H9 (cell line): Measurements from ENCODE around the gene ARID3C. TPM values are rescaled to one million over a fixed set of nuclear protein-coding genes. Genes with fewer than 3 reads are reported as not detected.
A peak's percentile ranks its signal among the peaks of the same experiment; 100 is the strongest.

Experiments
- DNase-seq: peaks from one replicate; pipeline ENCODE4 v3.0.0-alpha.2; 2017
- H2AFZ ChIP-seq: one replicate; pipeline ENCODE4 v1.6.1; 2013; ENCODE audit warnings: mild to moderate bottlenecking, low read length, control low read depth, moderate library complexity
- H2AK5ac ChIP-seq: 2 replicates; pipeline ENCODE4 v1.6.1; 2013; ENCODE audit warnings: low read length, control low read depth, mixed read lengths; ENCODE audit not compliant: insufficient read length
- H2BK120ac ChIP-seq: one replicate; pipeline ENCODE4 v1.6.1; 2013; ENCODE audit warnings: low read depth, mild to moderate bottlenecking, low read length, control low read depth, inconsistent platforms; ENCODE audit not compliant: poor library complexity, severe bottlenecking
- H2BK12ac ChIP-seq: 2 replicates; pipeline ENCODE4 v1.6.1; 2013; ENCODE audit warnings: low read length, control low read depth, mixed read lengths, low read depth; ENCODE audit not compliant: insufficient read length
- H2BK15ac ChIP-seq: 2 replicates; pipeline ENCODE4 v1.6.1; 2013; ENCODE audit warnings: low read depth, low read length, control low read depth
- H2BK20ac ChIP-seq: one replicate; pipeline ENCODE4 v1.6.1; 2013; ENCODE audit warnings: low read depth, mild to moderate bottlenecking, low read length, control low read depth, inconsistent platforms; ENCODE audit not compliant: poor library complexity, severe bottlenecking
- H2BK5ac ChIP-seq: 2 replicates; pipeline ENCODE4 v1.6.1; 2013; ENCODE audit warnings: low read length, control low read depth, mixed read lengths; ENCODE audit not compliant: insufficient read length
- H3K14ac ChIP-seq: 2 replicates; pipeline ENCODE4 v1.6.1; 2013; ENCODE audit warnings: low read length, control low read depth; ENCODE audit not compliant: insufficient read depth
- H3K18ac ChIP-seq: 2 replicates; pipeline ENCODE4 v1.6.1; 2013; ENCODE audit warnings: low read depth, mild to moderate bottlenecking, mixed read lengths, low read length, control low read depth; ENCODE audit not compliant: insufficient read length
- H3K23ac ChIP-seq: 2 replicates; pipeline ENCODE4 v1.6.1; 2013; ENCODE audit warnings: low read length, control low read depth, mixed read lengths, low read depth; ENCODE audit not compliant: insufficient read length
- H3K23me2 ChIP-seq: 2 replicates; pipeline ENCODE4 v1.6.1; 2013; ENCODE audit warnings: low read depth, mild to moderate bottlenecking, mixed read lengths, low read length, control low read depth; ENCODE audit not compliant: insufficient read length, poor library complexity, severe bottlenecking
- H3K27ac ChIP-seq: 2 replicates; pipeline ENCODE4 v1.5.1; 2013; ENCODE audit warnings: low read length, control low read depth, mixed read lengths, low read depth; ENCODE audit not compliant: insufficient read length
- H3K27me3 ChIP-seq: 2 replicates; pipeline ENCODE4 v1.6.1; 2013; ENCODE audit warnings: low read length, control low read depth, inconsistent platforms; ENCODE audit not compliant: insufficient read depth
- H3K4ac ChIP-seq: 2 replicates; pipeline ENCODE4 v1.6.1; 2013; ENCODE audit warnings: low read depth, mild to moderate bottlenecking, control low read depth, inconsistent platforms, low read length, moderate library complexity
- H3K4me1 ChIP-seq: 2 replicates; pipeline ENCODE4 v1.6.1; 2013; ENCODE audit warnings: low read length, control low read depth, inconsistent platforms; ENCODE audit not compliant: insufficient read depth
- H3K4me2 ChIP-seq: 2 replicates; pipeline ENCODE4 v1.6.1; 2013; ENCODE audit warnings: low read length, control low read depth, mixed read lengths; ENCODE audit not compliant: insufficient read length, insufficient read depth
- H3K56ac ChIP-seq: 2 replicates; pipeline ENCODE4 v1.6.1; 2013; ENCODE audit warnings: low read depth, mild to moderate bottlenecking, mixed read lengths, low read length, control low read depth; ENCODE audit not compliant: insufficient read length
- H3K79me1 ChIP-seq: 2 replicates; pipeline ENCODE4 v1.6.1; 2013; ENCODE audit warnings: low read depth, mild to moderate bottlenecking, moderate library complexity, low read length, control low read depth, inconsistent platforms; ENCODE audit not compliant: insufficient read depth, poor library complexity, severe bottlenecking
- H3K79me2 ChIP-seq: 2 replicates; pipeline ENCODE4 v1.6.1; 2013; ENCODE audit warnings: low read length, control low read depth, inconsistent platforms; ENCODE audit not compliant: insufficient read depth
- H3K9ac ChIP-seq: 2 replicates; pipeline ENCODE4 v1.6.1; 2013; ENCODE audit warnings: low read length, control low read depth, mixed read lengths; ENCODE audit not compliant: insufficient read length; ENCODE audit errors: extremely low read depth
- H3K9me3 ChIP-seq: one replicate; pipeline ENCODE4 v1.6.1; 2013; ENCODE audit warnings: low read depth, low read length, inconsistent platforms; ENCODE audit not compliant: control insufficient read depth
- H3T11ph ChIP-seq: one replicate; pipeline ENCODE4 v1.6.1; 2013; ENCODE audit warnings: mild to moderate bottlenecking, low read length, control low read depth, inconsistent platforms
- H4K20me1 ChIP-seq: one replicate; pipeline ENCODE4 v1.6.1; 2013; ENCODE audit not compliant: control insufficient read depth, insufficient read length, insufficient read depth
- H4K5ac ChIP-seq: 2 replicates; pipeline ENCODE4 v1.6.1; 2013; ENCODE audit warnings: low read depth, mild to moderate bottlenecking, mixed read lengths, low read length, control low read depth; ENCODE audit not compliant: insufficient read length
- H4K8ac ChIP-seq: replicated peaks from 2 replicates; pipeline ENCODE4 v1.6.1; 2013; ENCODE audit warnings: low read length, control low read depth, mixed read lengths, low read depth; ENCODE audit not compliant: insufficient read length
- H4K91ac ChIP-seq: 2 replicates; pipeline ENCODE4 v1.6.1; 2013; ENCODE audit warnings: low read depth, mild to moderate bottlenecking, moderate library complexity, mixed read lengths, low read length, control low read depth; ENCODE audit not compliant: insufficient read length
- H3K27ac Mint-ChIP-seq, 3 experiments: 2 replicates in 2 of 3; 3 replicates in 1 of 3; pipeline ENCODE4 v1.8.0; 2020 to 2021; ENCODE audit warnings: mixed read lengths in 3 of 3, mild to moderate bottlenecking in 1 of 3, moderate library complexity in 1 of 3
- H3K27me3 Mint-ChIP-seq: 2 replicates; pipeline ENCODE4 v1.8.0; 2021; ENCODE audit warnings: low read depth, mild to moderate bottlenecking, moderate library complexity, mixed read lengths
- H3K36me3 Mint-ChIP-seq, 3 experiments: 2 replicates in 2 of 3; 3 replicates in 1 of 3; pipeline ENCODE4 v1.8.0; 2020 to 2021; ENCODE audit warnings: low read depth in 3 of 3, mixed read lengths in 3 of 3; ENCODE audit not compliant: insufficient read depth in 1 of 3
- H3K4me1 Mint-ChIP-seq, 2 experiments: 2 replicates each; pipeline ENCODE4 v1.8.0; 2020; ENCODE audit warnings: mixed read lengths in 2 of 2
- H3K4me3 Mint-ChIP-seq, 2 experiments: 2 replicates in 1 of 2; 3 replicates in 1 of 2; pipeline ENCODE4 v1.8.0; 2020 to 2021; ENCODE audit warnings: mild to moderate bottlenecking in 2 of 2, mixed read lengths in 2 of 2, moderate library complexity in 1 of 2
- H3K9me3 Mint-ChIP-seq, 2 experiments: 2 replicates in 1 of 2; 3 replicates in 1 of 2; pipeline ENCODE4 v1.8.0; 2020; ENCODE audit warnings: mild to moderate bottlenecking in 2 of 2, mixed read lengths in 2 of 2, moderate library complexity in 1 of 2
- WGBS: extraction: QIAGEN DNeasy Blood & Tissue Kit; methylation state at CpG from one replicate; pipeline ENCODE4 v1.1.7; 2013; ENCODE audit warnings: missing lambda C conversion rate, low lambda C conversion rate, mixed read lengths; ENCODE audit not compliant: insufficient read length; ENCODE audit errors: extremely low coverage; 5-methylcytosine and 5-hydroxymethylcytosine counted together
- total RNA-seq: library from RNA; stranded (reverse); gene quantifications from 2 replicates; pipeline ENCODE4 v1.2.1, GENCODE V29; 2021
- TF ChIP-seq, protein P1 (sequence below): fragments of 200-600 bp; sonication (generic); conservative IDR thresholded peaks from 3 replicates; pipeline ENCODE4 v1.8.0; 2021; ENCODE audit warnings: antibody characterized with exemption, mild to moderate bottlenecking

The ARID3C gene
- total RNA-seq, 1 experiment from 2014 or later: not detected

DNA sequence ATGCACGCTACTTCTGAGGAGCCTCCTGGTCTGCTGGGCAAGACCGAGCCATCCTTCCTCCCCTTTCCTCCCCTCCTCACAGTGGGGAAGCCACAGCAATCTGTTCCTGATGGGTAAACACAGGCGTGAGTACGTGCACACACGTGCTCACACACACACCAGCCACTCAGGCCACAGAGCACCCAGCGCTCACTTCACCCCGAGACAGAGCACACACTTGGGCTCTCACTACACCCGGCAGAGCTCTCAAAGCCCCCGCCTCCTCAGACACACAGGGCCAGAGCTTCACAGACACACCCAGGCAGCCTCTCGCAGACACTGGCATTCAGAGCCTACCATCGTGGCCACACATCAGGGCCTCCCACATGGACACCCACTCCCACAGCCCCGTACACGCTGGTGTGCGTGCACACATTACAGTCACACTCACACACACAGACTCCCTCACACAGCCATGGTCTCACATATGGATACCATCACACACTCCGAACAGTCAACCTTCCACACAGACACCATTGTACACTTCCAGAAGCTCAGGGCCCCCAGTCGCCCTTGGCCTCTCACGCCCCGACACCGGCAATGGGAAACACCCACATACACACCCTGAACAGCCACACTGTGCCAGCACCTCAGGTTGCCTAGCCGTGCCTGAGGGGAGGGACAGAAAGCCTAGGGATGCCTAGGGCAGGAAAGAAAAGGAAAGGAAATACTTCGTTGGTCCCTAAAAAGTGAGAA is 52.8 kb downstream of the ARID3C start:
- H3K27ac Mint-ChIP-seq: no peak overlapping the region

More for the DNA sequence above, 52.8 kb downstream of the ARID3C start:
- Histone ChIP-seq H2BK120ac (no peak overlapping the region), H3K9me3 (no peaks in the 10 kb centered on the region), H3K27ac (no peak overlapping the region), H3K56ac (no peak overlapping the region), H2BK15ac (no peak overlapping the region), H2BK5ac (no peak overlapping the region), H3K4me2 (no peak overlapping the region), H3K9ac (no peak overlapping the region), H3K18ac (no peak overlapping the region), H2BK20ac (no peak overlapping the region), H3K4me1 (peaks cover 12% of the 10 kb centered on the region), H4K20me1 (no peaks in the 10 kb centered on the region), H3T11ph (no peak overlapping the region), H4K91ac (no peak overlapping the region), H3K23ac (no peak overlapping the region), H4K8ac (no peak overlapping the region), H3K14ac (no peak overlapping the region; the same call in 1 of the 2 replicates), H3K79me1 (no peaks in the 10 kb centered on the region), H3K79me2 (no peaks in the 10 kb centered on the region), H3K27me3 (peaks cover 22% of the 10 kb centered on the region), H2AFZ (no peak overlapping the region), H3K4ac (no peak overlapping the region), H4K5ac (no peak overlapping the region), H2BK12ac (no peak overlapping the region), H2AK5ac (no peak overlapping the region), H3K23me2 (peaks cover 7% of the 10 kb centered on the region)
- Mint-ChIP-seq H3K9me3 (peaks cover 0 to 5% of the 10 kb centered on the region in 2 experiments; a peak in 1 of 5 replicates), H3K4me3 (peak overlapping the region in 1 of 2 experiments; percentile 5; a peak in 2 of 5 replicates), H3K27me3 (peaks cover 62% of the 10 kb centered on the region), H3K36me3 (no peaks in the 10 kb centered on the region), H3K4me1 (peaks cover 53 to 70% of the 10 kb centered on the region in 2 experiments)
- no CpG with 5 or more reads among the region's 21 CpGs for WGBS
- no peak for DNase-seq
- TF ChIP-seq, protein P1, sequence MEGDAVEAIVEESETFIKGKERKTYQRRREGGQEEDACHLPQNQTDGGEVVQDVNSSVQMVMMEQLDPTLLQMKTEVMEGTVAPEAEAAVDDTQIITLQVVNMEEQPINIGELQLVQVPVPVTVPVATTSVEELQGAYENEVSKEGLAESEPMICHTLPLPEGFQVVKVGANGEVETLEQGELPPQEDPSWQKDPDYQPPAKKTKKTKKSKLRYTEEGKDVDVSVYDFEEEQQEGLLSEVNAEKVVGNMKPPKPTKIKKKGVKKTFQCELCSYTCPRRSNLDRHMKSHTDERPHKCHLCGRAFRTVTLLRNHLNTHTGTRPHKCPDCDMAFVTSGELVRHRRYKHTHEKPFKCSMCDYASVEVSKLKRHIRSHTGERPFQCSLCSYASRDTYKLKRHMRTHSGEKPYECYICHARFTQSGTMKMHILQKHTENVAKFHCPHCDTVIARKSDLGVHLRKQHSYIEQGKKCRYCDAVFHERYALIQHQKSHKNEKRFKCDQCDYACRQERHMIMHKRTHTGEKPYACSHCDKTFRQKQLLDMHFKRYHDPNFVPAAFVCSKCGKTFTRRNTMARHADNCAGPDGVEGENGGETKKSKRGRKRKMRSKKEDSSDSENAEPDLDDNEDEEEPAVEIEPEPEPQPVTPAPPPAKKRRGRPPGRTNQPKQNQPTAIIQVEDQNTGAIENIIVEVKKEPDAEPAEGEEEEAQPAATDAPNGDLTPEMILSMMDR: no peak
